ENCODE measurements around the gene GARIN5A. TPM values are rescaled to one million over a fixed set of nuclear protein-coding genes. Genes with fewer than 3 reads are reported as not detected.

GARIN5A gene
- total and polyA plus RNA-seq, 2 experiments from 2014 or later = 13.3 to 25.0 TPM

GRCh38 chr19:50500753-50501151, 24.1 kb upstream of the GARIN5A start (continued):
- TF ChIP-seq, protein P1, sequence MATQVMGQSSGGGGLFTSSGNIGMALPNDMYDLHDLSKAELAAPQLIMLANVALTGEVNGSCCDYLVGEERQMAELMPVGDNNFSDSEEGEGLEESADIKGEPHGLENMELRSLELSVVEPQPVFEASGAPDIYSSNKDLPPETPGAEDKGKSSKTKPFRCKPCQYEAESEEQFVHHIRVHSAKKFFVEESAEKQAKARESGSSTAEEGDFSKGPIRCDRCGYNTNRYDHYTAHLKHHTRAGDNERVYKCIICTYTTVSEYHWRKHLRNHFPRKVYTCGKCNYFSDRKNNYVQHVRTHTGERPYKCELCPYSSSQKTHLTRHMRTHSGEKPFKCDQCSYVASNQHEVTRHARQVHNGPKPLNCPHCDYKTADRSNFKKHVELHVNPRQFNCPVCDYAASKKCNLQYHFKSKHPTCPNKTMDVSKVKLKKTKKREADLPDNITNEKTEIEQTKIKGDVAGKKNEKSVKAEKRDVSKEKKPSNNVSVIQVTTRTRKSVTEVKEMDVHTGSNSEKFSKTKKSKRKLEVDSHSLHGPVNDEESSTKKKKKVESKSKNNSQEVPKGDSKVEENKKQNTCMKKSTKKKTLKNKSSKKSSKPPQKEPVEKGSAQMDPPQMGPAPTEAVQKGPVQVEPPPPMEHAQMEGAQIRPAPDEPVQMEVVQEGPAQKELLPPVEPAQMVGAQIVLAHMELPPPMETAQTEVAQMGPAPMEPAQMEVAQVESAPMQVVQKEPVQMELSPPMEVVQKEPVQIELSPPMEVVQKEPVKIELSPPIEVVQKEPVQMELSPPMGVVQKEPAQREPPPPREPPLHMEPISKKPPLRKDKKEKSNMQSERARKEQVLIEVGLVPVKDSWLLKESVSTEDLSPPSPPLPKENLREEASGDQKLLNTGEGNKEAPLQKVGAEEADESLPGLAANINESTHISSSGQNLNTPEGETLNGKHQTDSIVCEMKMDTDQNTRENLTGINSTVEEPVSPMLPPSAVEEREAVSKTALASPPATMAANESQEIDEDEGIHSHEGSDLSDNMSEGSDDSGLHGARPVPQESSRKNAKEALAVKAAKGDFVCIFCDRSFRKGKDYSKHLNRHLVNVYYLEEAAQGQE (IDR thresholded peaks at IDR 0.05; ENCODE audit: unreplicated experiment) = no peak
- TF ChIP-seq NANOG (IDR thresholded peaks at IDR 0.05; ENCODE audit: borderline replicate concordance) (no peak), ZNF114 (CRISPR knock-in tag; IDR thresholded peaks at IDR 0.05) (no peak), EZH2phosphoT487 (IDR thresholded peaks at IDR 0.05; ENCODE audit: unreplicated experiment) (no peak), EZH2 (IDR thresholded peaks at IDR 0.05; ENCODE audit: low read depth, unreplicated experiment) (no peak), CREB1 (CRISPR knock-in tag; IDR thresholded peaks at IDR 0.05; ENCODE audit: low read depth) (no peak), POLR2AphosphoS5 (IDR thresholded peaks at IDR 0.05; ENCODE audit: low read depth) (no peak)

DNA sequence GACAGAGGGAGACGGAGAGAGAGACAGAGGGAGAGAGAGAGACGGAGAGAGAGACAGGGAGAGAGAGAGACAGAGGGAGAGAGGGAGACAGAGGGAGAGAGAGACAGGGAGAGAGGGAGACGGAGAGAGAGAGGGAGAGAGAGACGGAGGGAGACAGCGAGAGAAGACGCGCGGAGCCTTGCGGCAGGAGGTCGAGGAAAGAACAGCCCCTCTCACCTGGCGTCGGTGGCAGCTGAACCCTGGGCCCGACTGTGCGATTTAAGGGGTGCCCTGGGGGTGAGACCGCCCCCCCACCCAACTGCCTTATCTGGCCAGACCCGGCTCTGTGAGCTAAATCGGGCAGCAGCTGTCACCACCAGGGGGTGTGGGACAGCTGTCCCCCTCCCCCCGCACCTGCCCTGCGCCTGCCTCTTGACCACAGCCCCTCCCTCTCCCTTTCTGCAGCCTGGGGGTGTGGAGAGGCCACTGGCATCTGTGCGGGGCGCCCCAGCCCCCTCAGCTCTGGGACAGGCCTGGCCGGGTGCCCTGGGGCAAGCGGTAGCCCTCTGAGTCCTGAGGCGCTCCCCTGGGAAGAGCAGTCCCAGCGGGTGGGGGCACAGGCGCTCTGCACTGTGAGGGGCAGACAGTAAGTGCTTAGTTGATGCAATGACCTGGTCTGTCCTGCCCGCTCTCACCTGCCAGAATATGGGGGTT, 23.6 kb upstream of the GARIN5A start:
- DNase-seq (ENCODE audit: low spot score) (peak; percentile 68), ATAC-seq (no peak; the same call in 2 of the 3 replicates)
- no peak overlapping the region for H3K27ac ChIP-seq (ENCODE audit: low read depth)
- H3K4me3 ChIP-seq = peak overlapping the region; percentile 53
- H3K4me1 Mint-ChIP-seq = no peaks in the 10 kb centered on the region
- peaks cover 56% of the 10 kb centered on the region for H3K9me3 Mint-ChIP-seq
- H3K36me3 ChIP-seq (ENCODE audit: insufficient read depth) = no peaks in the 10 kb centered on the region
- no peaks in the 10 kb centered on the region for H3K79me2 ChIP-seq (replicated peaks; ENCODE audit: insufficient read depth)
- H3K27ac Mint-ChIP-seq = no peak overlapping the region
- peaks cover 16% of the 10 kb centered on the region for H3K36me3 Mint-ChIP-seq (ENCODE audit: low read depth)
- H3K9me2 ChIP-seq (ENCODE audit: insufficient read depth) = no peaks in the 10 kb centered on the region
- H2AFZ ChIP-seq = no peak overlapping the region
- H3K4me2 ChIP-seq = peak overlapping the region; percentile 80
- H3K4me3 Mint-ChIP-seq = no peak overlapping the region
- no peaks in the 10 kb centered on the region for H3F3A ChIP-seq (replicated peaks; ENCODE audit: low read depth)
- TF ChIP-seq ZNF114 (CRISPR knock-in tag; IDR thresholded peaks at IDR 0.05) = no peak
- no peak for TF ChIP-seq EZH2phosphoT487 (IDR thresholded peaks at IDR 0.05; ENCODE audit: unreplicated experiment)
- TF ChIP-seq, protein P1 (IDR thresholded peaks at IDR 0.05; ENCODE audit: unreplicated experiment) = no peak
- TF ChIP-seq STAT1 (IDR thresholded peaks at IDR 0.05; ENCODE audit: unreplicated experiment) = no peak
- no peak for TF ChIP-seq EZH2 (IDR thresholded peaks at IDR 0.05; ENCODE audit: low read depth, unreplicated experiment)
- TF ChIP-seq, protein P2, sequence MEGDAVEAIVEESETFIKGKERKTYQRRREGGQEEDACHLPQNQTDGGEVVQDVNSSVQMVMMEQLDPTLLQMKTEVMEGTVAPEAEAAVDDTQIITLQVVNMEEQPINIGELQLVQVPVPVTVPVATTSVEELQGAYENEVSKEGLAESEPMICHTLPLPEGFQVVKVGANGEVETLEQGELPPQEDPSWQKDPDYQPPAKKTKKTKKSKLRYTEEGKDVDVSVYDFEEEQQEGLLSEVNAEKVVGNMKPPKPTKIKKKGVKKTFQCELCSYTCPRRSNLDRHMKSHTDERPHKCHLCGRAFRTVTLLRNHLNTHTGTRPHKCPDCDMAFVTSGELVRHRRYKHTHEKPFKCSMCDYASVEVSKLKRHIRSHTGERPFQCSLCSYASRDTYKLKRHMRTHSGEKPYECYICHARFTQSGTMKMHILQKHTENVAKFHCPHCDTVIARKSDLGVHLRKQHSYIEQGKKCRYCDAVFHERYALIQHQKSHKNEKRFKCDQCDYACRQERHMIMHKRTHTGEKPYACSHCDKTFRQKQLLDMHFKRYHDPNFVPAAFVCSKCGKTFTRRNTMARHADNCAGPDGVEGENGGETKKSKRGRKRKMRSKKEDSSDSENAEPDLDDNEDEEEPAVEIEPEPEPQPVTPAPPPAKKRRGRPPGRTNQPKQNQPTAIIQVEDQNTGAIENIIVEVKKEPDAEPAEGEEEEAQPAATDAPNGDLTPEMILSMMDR (conservative IDR thresholded peaks at IDR 0.05; ENCODE audit: low read depth in 2 of 2) = peak; percentile 37 to 41
- no peak for TF ChIP-seq ETS1 (IDR thresholded peaks at IDR 0.05)
- peaks cover 54% of the 10 kb centered on the region for H3K27me3 ChIP-seq (ENCODE audit: insufficient read depth)
- peaks cover 7% of the 10 kb centered on the region; the same call in 1 of the 2 replicates for H3K4me1 ChIP-seq (ENCODE audit: insufficient read depth)
- H3K27me3 Mint-ChIP-seq (ENCODE audit: insufficient read depth, low read depth, poor library complexity) = peaks cover 12% of the 10 kb centered on the region
- H4K20me1 ChIP-seq (replicated peaks; ENCODE audit: insufficient read depth) = no peaks in the 10 kb centered on the region
